GM12878 (cell line): Measurements from ENCODE around the gene PIGV. TPM values are rescaled to one million over a fixed set of nuclear protein-coding genes. Genes with fewer than 3 reads are reported as not detected.

Experiments
- ATAC-seq: fragments of 200-7000 bp; cut with Tn5 transposase; 3 replicates; pipeline ENCODE4 v1.9.1; 2020; ENCODE audit warnings: mild to moderate bottlenecking, moderate library complexity
- BruUV-seq: library from RNA; stranded (reverse); fragments of 400-500 nt; replicated peaks from 2 replicates; lab custom pipeline; 2021; lab: Mats Ljungman, UMichigan
- CTCF ChIA-PET: fragments of 300-600 bp; sonication (Branson Sonifier 250); formaldehyde crosslinking; extraction: SDS; loops from one replicate; lab custom pipeline; 2021; ENCODE audit warnings: inconsistent platforms; lab: Yijun Ruan, JAX
- POLR2A ChIA-PET: fragments of 350-600 bp; formaldehyde crosslinking; extraction: SDS; loops from one replicate; lab custom pipeline; 2021; ENCODE audit warnings: inconsistent platforms; lab: Charles Lee
- RAD21 ChIA-PET: fragments of 300-600 bp; sonication (Branson Sonifier 250); formaldehyde crosslinking; loops from one replicate; lab custom pipeline; 2023; ENCODE audit warnings: antibody characterized with exemption; ENCODE audit not compliant: unreplicated experiment; lab: Charles Lee
- SMC1A ChIA-PET: fragments of 300-600 bp; sonication (Branson Sonifier 250); formaldehyde crosslinking; loops from one replicate; lab custom pipeline; 2023; ENCODE audit not compliant: unreplicated experiment, uncharacterized antibody; lab: Charles Lee
- DNase-seq: peaks from one replicate; pipeline ENCODE4 v3.0.0-alpha.2; 2011; ENCODE audit warnings: low read depth, low spot score
- FAIRE-seq: peaks from 3 replicates; lab custom pipeline; 2011; peaks lifted over from hg19 to GRCh38; lab: Jason Lieb, UNC
- H2AFZ ChIP-seq: 2 replicates; pipeline ENCODE4 v1.6.0; 2011; ENCODE audit warnings: low read depth, low read length, control low read depth; ENCODE audit not compliant: control insufficient read depth
- H3K27ac ChIP-seq: 2 replicates; pipeline ENCODE4 v1.5.1; 2011; ENCODE audit warnings: control low read depth; ENCODE audit not compliant: control insufficient read depth, insufficient read depth
- H3K27me3 ChIP-seq, 2 experiments: replicated peaks in 1 of 2; 2 replicates each; pipeline versions ENCODE4 v1.6.0 to v1.6.1; 2011; ENCODE audit warnings: low read length in 1 of 2; ENCODE audit not compliant: control insufficient read depth in 2 of 2, insufficient read depth in 2 of 2
- H3K36me3 ChIP-seq, 2 experiments: 2 replicates each; pipeline ENCODE4 v1.5.1; 2011; ENCODE audit warnings: low read length in 1 of 2; ENCODE audit not compliant: control insufficient read depth in 2 of 2, insufficient read depth in 2 of 2
- H3K4me1 ChIP-seq: 2 replicates; pipeline ENCODE4 v1.6.1; 2011; ENCODE audit warnings: mild to moderate bottlenecking, low read length, moderate library complexity, mixed read lengths; ENCODE audit not compliant: control insufficient read depth, insufficient read depth
- H3K4me2 ChIP-seq: 2 replicates; pipeline ENCODE4 v1.6.0; 2011; ENCODE audit warnings: control low read depth; ENCODE audit not compliant: control insufficient read depth, insufficient read depth
- H3K4me3 ChIP-seq: fragments of 200-600 bp; sonication (generic); 2 replicates; pipeline ENCODE4 v1.5.1; 2016
- H3K79me2 ChIP-seq: 2 replicates; pipeline ENCODE4 v1.6.0; 2011; ENCODE audit warnings: low read length; ENCODE audit not compliant: control insufficient read depth, insufficient read depth
- H3K9ac ChIP-seq: 2 replicates; pipeline ENCODE4 v1.8.0; 2011; ENCODE audit warnings: low read length, control low read depth, mixed read lengths; ENCODE audit not compliant: control insufficient read depth, insufficient read depth
- H3K9me3 ChIP-seq: replicated peaks from 3 replicates; pipeline ENCODE4 v1.5.1; 2011; ENCODE audit warnings: mild to moderate bottlenecking, low read length; ENCODE audit not compliant: control insufficient read depth, insufficient read depth
- H4K20me1 ChIP-seq: 2 replicates; pipeline ENCODE4 v1.6.0; 2011; ENCODE audit not compliant: control insufficient read depth, insufficient read depth
- EZH2 ChIP-seq: IDR thresholded peaks from 2 replicates; pipeline ENCODE4 v1.6.1; 2012; ENCODE audit warnings: low read depth, mild to moderate bottlenecking, control low read depth, inconsistent platforms, low read length, borderline replicate concordance; ENCODE audit not compliant: control insufficient read depth
- WGBS: methylation state at CpG from one replicate; pipeline ENCODE4 v1.1.6; 2016; ENCODE audit warnings: low lambda C conversion rate; ENCODE audit not compliant: insufficient replicate concordance, insufficient coverage; ENCODE audit errors: missing lambda C conversion rate; 5-methylcytosine and 5-hydroxymethylcytosine counted together
- in situ Hi-C: fragments of 300-500 bp; cut with MboI; formaldehyde crosslinking; loops from 9 replicates; pipeline ENCODE4 v1.14.3; 2018; ENCODE audit warnings: mixed read lengths
- intact Hi-C: fragments of 100-400 bp; cut with micrococcal nuclease; formaldehyde crosslinking; loops from one replicate; pipeline ENCODE4 v1.14.2; 2022; ENCODE audit not compliant: unreplicated experiment
- polyA plus RNA-seq, 11 experiments: library from polyadenylated mRNA; depleted of rRNA in 4 of 11; unstranded in 6 of 11; stranded (reverse) in 5 of 11; fragments of >200 nt; fragmentation: Nextera tagmentation in 4 of 11; fragmentation: Illumina TruSeq in 1 of 11; extraction: Ambion mirVana in 4 of 11; extraction: Trizol in 1 of 11; gene quantifications; 1 replicate in 1 of 11; 2 replicates in 10 of 11; pipeline versions ENCODE4 v1.2.1 to v1.2.3, GENCODE V29; 2011 to 2016; ENCODE audit warnings: inconsistent platforms in 2 of 11, missing spikeins in 2 of 11, low read depth in 1 of 11
- total RNA-seq, 4 experiments: library from RNA; depleted of rRNA in 3 of 4; stranded (reverse); fragments of >200 nt in 3 of 4; fragmentation: Illumina TruSeq in 1 of 4; extraction: Trizol in 1 of 4; gene quantifications; 2 replicates each; pipeline versions ENCODE4 v1.2.1 to v1.2.3, GENCODE V29; 2013 to 2021
- TF ChIP-seq, protein P1 (sequence below): IDR thresholded peaks from 2 replicates; pipeline ENCODE4 v1.6.1; 2011; ENCODE audit warnings: borderline replicate concordance, low read depth, mild to moderate bottlenecking, moderate library complexity, low read length; ENCODE audit not compliant: insufficient read depth, poor library complexity, severe bottlenecking

Gene PIGV
- total and polyA plus RNA-seq, 10 of the 15 experiments (the other 5 are each of a cell fraction or from before 2014, with no cell fraction given), result 8.8 to 18.1 (median 11.9) TPM

DNA sequence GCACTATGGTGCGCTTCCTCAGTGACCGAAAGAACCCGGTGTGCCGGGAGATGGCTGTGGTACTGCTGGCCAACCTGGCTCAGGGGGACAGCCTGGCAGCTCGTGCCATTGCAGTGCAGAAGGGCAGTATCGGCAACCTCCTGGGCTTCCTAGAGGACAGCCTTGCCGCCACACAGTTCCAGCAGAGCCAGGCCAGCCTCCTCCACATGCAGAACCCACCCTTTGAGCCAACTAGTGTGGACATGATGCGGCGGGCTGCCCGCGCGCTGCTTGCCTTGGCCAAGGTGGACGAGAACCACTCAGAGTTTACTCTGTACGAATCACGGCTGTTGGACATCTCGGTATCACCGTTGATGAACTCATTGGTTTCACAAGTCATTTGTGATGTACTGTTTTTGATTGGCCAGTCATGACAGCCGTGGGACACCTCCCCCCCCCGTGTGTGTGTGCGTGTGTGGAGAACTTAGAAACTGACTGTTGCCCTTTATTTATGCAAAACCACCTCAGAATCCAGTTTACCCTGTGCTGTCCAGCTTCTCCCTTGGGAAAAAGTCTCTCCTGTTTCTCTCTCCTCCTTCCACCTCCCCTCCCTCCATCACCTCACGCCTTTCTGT, 7.3 kb upstream of the PIGV start:
- intact Hi-C loops (no loop called here), in situ Hi-C loops (no loop called here)
- Histone ChIP-seq H3K9me3 (no peaks in the 10 kb centered on the region), H3K4me2 (no peak overlapping the region), H3K36me3 (peaks cover 22 to 32% of the 10 kb centered on the region in 2 experiments), H4K20me1 (no peaks in the 10 kb centered on the region), H3K9ac (no peak overlapping the region), H3K27ac (no peak overlapping the region), H2AFZ (no peak overlapping the region), H3K79me2 (no peaks in the 10 kb centered on the region; the same call in 1 of the 2 replicates), H3K4me3 (no peak overlapping the region), H3K4me1 (peaks cover 5% of the 10 kb centered on the region; the same call in 1 of the 2 replicates), H3K27me3 (no peaks in the 10 kb centered on the region)
- no TSS peak for BruUV-seq
- ATAC-seq (no peak), FAIRE-seq (no peak), DNase-seq (no peak)
- WGBS, result 79% methylated on average over 21 of the region's 21 CpGs
- ChIA-PET POLR2A (interaction anchor here (1.1 kb wide), 1 partner anchor 158 kb away, joined by 6 read pairs; no protein-coding TSS in a partner anchor), CTCF (interaction anchor here (1.0 to 1.1 kb wide), 2 partner anchors 31 to 58 kb away, joined by 3 to 4 read pairs; no protein-coding TSS in a partner anchor), RAD21 (interaction anchor here (1.3 kb wide), 1 partner anchor 104 kb away, joined by 3 read pairs; no protein-coding TSS in a partner anchor), SMC1A (interaction anchor here (1.2 to 1.7 kb wide), 2 partner anchors 77 to 178 kb away, joined by 3 to 6 read pairs; no protein-coding TSS in a partner anchor)
- TF ChIP-seq, protein P1, sequence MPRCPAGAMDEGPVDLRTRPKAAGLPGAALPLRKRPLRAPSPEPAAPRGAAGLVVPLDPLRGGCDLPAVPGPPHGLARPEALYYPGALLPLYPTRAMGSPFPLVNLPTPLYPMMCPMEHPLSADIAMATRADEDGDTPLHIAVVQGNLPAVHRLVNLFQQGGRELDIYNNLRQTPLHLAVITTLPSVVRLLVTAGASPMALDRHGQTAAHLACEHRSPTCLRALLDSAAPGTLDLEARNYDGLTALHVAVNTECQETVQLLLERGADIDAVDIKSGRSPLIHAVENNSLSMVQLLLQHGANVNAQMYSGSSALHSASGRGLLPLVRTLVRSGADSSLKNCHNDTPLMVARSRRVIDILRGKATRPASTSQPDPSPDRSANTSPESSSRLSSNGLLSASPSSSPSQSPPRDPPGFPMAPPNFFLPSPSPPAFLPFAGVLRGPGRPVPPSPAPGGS, result no peak
- no peak for TF ChIP-seq EZH2
